K562 (cell line): Measurements from ENCODE around the gene SH3TC1. TPM values are rescaled to one million over a fixed set of nuclear protein-coding genes. Genes with fewer than 3 reads are reported as not detected.

Experiments used
- ATAC-seq: fragments of 200-7000 bp; cut with Tn5 transposase; 3 replicates; pipeline ENCODE4 v1.9.1; 2020; ENCODE audit warnings: moderate library complexity
- BruUV-seq: library from RNA; stranded (reverse); fragments of 400-500 nt; replicated peaks from 2 replicates; lab custom pipeline; 2021; lab: Mats Ljungman, UMichigan
- CTCF ChIA-PET: fragments of 300-600 bp; formaldehyde crosslinking; extraction: SDS; loops from one replicate; lab custom pipeline; 2021; ENCODE audit warnings: low intra/inter-chr PET ratio; lab: Yijun Ruan, JAX
- POLR2A ChIA-PET: fragments of 300-600, 350-650 bp; sonication (Branson Sonifier 250); formaldehyde crosslinking; extraction: SDS; loops from one replicate; lab custom pipeline; 2021; ENCODE audit warnings: antibody characterized with exemption, inconsistent platforms; lab: Yijun Ruan, JAX
- DNase-seq, 4 experiments: peaks; one replicate each; pipeline versions ENCODE4 v3.0.0 to v3.0.0-alpha.2; 2011 to 2018; ENCODE audit warnings: low spot score in 3 of 4, mixed read lengths in 3 of 4; ENCODE audit errors: extremely low read depth in 1 of 4
- FAIRE-seq: peaks from 2 replicates; lab custom pipeline; 2011; peaks lifted over from hg19 to GRCh38; lab: Jason Lieb, UNC
- H2AFZ ChIP-seq: 2 replicates; pipeline ENCODE4 v1.6.0; 2011; ENCODE audit warnings: low read depth, low read length, control low read depth, inconsistent platforms
- H3K27ac ChIP-seq: fragments of 200-600 bp; 3 replicates; pipeline ENCODE4 v1.8.0; 2011; ENCODE audit warnings: low read depth, mild to moderate bottlenecking, control low read depth, inconsistent platforms, low read length, moderate library complexity, mixed read lengths; ENCODE audit errors: extremely low read depth
- H3K27me3 ChIP-seq, 2 experiments: fragments of 300-600 bp in 1 of 2; 2 replicates in 1 of 2; 3 replicates in 1 of 2; pipeline versions ENCODE4 v1.6.0 to v1.8.0; 2011; ENCODE audit warnings: inconsistent platforms in 2 of 2, low read length in 2 of 2, mild to moderate bottlenecking in 1 of 2, mixed read lengths in 1 of 2, moderate library complexity in 1 of 2; ENCODE audit not compliant: control insufficient read depth in 2 of 2, insufficient read depth in 2 of 2
- H3K36me3 ChIP-seq: fragments of 300-600 bp; 3 replicates; pipeline ENCODE4 v1.8.0; 2011; ENCODE audit warnings: mild to moderate bottlenecking, low read length, inconsistent platforms; ENCODE audit not compliant: control insufficient read depth, insufficient read depth
- H3K4me1 ChIP-seq, 2 experiments: fragments of 200-600 bp in 1 of 2; replicated peaks in 1 of 2; 2 replicates in 1 of 2; 3 replicates in 1 of 2; pipeline versions ENCODE4 v1.5.1 to v1.8.0; 2011; ENCODE audit warnings: inconsistent platforms in 2 of 2, low read length in 2 of 2, mild to moderate bottlenecking in 1 of 2, mixed read lengths in 1 of 2, moderate library complexity in 1 of 2; ENCODE audit not compliant: control insufficient read depth in 2 of 2, insufficient read depth in 2 of 2
- H3K4me2 ChIP-seq: 2 replicates; pipeline ENCODE4 v1.6.1; 2011; ENCODE audit warnings: low read length, control low read depth, inconsistent platforms, mixed read lengths; ENCODE audit not compliant: insufficient read depth
- H3K4me3 ChIP-seq: fragments of 200-600 bp; sonication (generic), shearing (Covaris generic); 2 replicates; pipeline ENCODE4 v1.5.1; 2016; ENCODE audit warnings: control low read depth, inconsistent platforms
- H3K79me2 ChIP-seq: fragments of 200-600 bp; 3 replicates; pipeline ENCODE4 v1.8.0; 2011; ENCODE audit warnings: low read length, inconsistent platforms; ENCODE audit not compliant: control insufficient read depth, insufficient read depth
- H3K9ac ChIP-seq, 2 experiments: 2 replicates each; pipeline versions ENCODE4 v1.6.0 to v1.6.1; 2011; ENCODE audit warnings: low read depth in 2 of 2, low read length in 2 of 2, control low read depth in 1 of 2, inconsistent platforms in 1 of 2, mild to moderate bottlenecking in 1 of 2, mixed read lengths in 1 of 2; ENCODE audit not compliant: insufficient read depth in 1 of 2
- H3K9me1 ChIP-seq: one replicate; pipeline ENCODE4 v1.6.0; 2011; ENCODE audit warnings: inconsistent platforms, mild to moderate bottlenecking, low read length, moderate library complexity; ENCODE audit not compliant: control insufficient read depth, insufficient read depth
- H3K9me3 ChIP-seq: replicated peaks from 2 replicates; pipeline ENCODE4 v1.5.1; 2011; ENCODE audit warnings: low read depth, low read length, inconsistent platforms; ENCODE audit not compliant: control insufficient read depth, insufficient read depth
- H4K20me1 ChIP-seq: replicated peaks from 2 replicates; pipeline ENCODE4 v1.6.1; 2011; ENCODE audit warnings: low read length, inconsistent platforms, mixed read lengths; ENCODE audit not compliant: control insufficient read depth, insufficient read depth
- BHLHE40 ChIP-seq: IDR thresholded peaks from 2 replicates; pipeline ENCODE4 v1.6.1; 2011; ENCODE audit warnings: low read length, improper control_type of control experiment
- CBX2 ChIP-seq: fragments of 200-600 bp; sonication (generic); IDR thresholded peaks from one replicate; pipeline ENCODE4 v1.6.1; 2012; ENCODE audit warnings: mild to moderate bottlenecking, low read length, inconsistent platforms; ENCODE audit not compliant: insufficient read depth, poor library complexity, severe bottlenecking
- POLR3A ChIP-seq: IDR thresholded peaks from 2 replicates; pipeline ENCODE4 v1.6.1; 2011; ENCODE audit warnings: borderline replicate concordance, mild to moderate bottlenecking, moderate library complexity; ENCODE audit not compliant: insufficient read length, insufficient read depth; ENCODE audit errors: extremely low read depth
- USF2 ChIP-seq: sonication (generic); formaldehyde crosslinking; IDR thresholded peaks from 2 replicates; pipeline ENCODE4 v1.5.0; 2020; ENCODE audit warnings: missing genetic modification reagents
- ZFP36 ChIP-seq: fragments of 150-350 bp; IDR thresholded peaks from 2 replicates; pipeline ENCODE4 v1.6.1; 2018; ENCODE audit warnings: low read length, low read depth; ENCODE audit not compliant: partially characterized antibody
- ZNF561 ChIP-seq: fragments of 450-650 bp; formaldehyde crosslinking; conservative IDR thresholded peaks from 2 replicates; pipeline ENCODE4 v1.4.0; 2020; ENCODE audit warnings: mild to moderate bottlenecking, moderate library complexity
- WGBS: fragments of 100-300 bp; shearing (Covaris generic); methylation state at CpG from one replicate; pipeline ENCODE4 v1.1.6; 2016; ENCODE audit warnings: low coverage, mixed read lengths; ENCODE audit not compliant: insufficient coverage; ENCODE audit errors: missing lambda C conversion rate; 5-methylcytosine and 5-hydroxymethylcytosine counted together
- in situ Hi-C: fragments of 300-500 bp; cut with MboI; formaldehyde crosslinking; loops from 4 replicates; pipeline ENCODE4 v1.15.0; 2018; ENCODE audit warnings: inconsistent platforms, mixed read lengths
- intact Hi-C: fragments of 100-400 bp; cut with micrococcal nuclease; formaldehyde crosslinking; loops from 2 replicates; pipeline ENCODE4 v1.14.2; 2022
- polyA plus RNA-seq, 8 experiments: library from polyadenylated mRNA; depleted of rRNA in 4 of 8; stranded (reverse) in 5 of 8; unstranded in 3 of 8; fragments of >200 nt; fragmentation: Nextera tagmentation in 2 of 8; fragmentation: Illumina TruSeq in 1 of 8; extraction: Ambion mirVana in 2 of 8; extraction: Trizol in 1 of 8; gene quantifications; 2 replicates each; pipeline versions ENCODE4 v1.2.1 to v1.2.3, GENCODE V29; 2011 to 2014; ENCODE audit warnings: inconsistent platforms in 1 of 8, missing spikeins in 1 of 8
- total RNA-seq, 7 experiments: library from RNA; depleted of rRNA in 6 of 7; stranded (reverse); fragments of >200 nt in 6 of 7; fragmentation: Illumina TruSeq in 2 of 7; extraction: Trizol in 2 of 7; gene quantifications; 2 replicates each; pipeline versions ENCODE4 v1.2.1 to v1.2.3, GENCODE V29; 2011 to 2021; ENCODE audit warnings: low replicate concordance in 1 of 7

SH3TC1 gene
- total and polyA plus RNA-seq, 9 of the 15 experiments (the other 6 are each of a cell fraction or from before 2014, with no cell fraction given) = 0.04 to 2.1 (median 0.48) TPM; not detected in 1

- intact Hi-C loops = no loop called here
- Histone ChIP-seq H3K9me3 (no peaks in the 10 kb centered on the region), H3K9ac (no peak overlapping the region), H3K4me2 (no peak overlapping the region), H3K36me3 (no peaks in the 10 kb centered on the region), H3K79me2 (no peaks in the 10 kb centered on the region), H2AFZ (no peak overlapping the region), H4K20me1 (no peaks in the 10 kb centered on the region), H3K27ac (no peak overlapping the region), H3K9me1 (no peaks in the 10 kb centered on the region), H3K4me3 (no peak overlapping the region), H3K27me3 (peaks cover 0 to 52% of the 10 kb centered on the region in 2 experiments), H3K4me1 (peaks cover 0 to 31% of the 10 kb centered on the region in 2 experiments; a peak in 2 of 5 replicates)
- POLR2A ChIA-PET = no interaction called here
- ATAC-seq = no peak
- BruUV-seq = no TSS peak
- WGBS = 31% methylated on average over 9 of the region's 11 CpGs
- DNase-seq = no peak
- FAIRE-seq = no peak
- in situ Hi-C loops = no loop called here
- CTCF ChIA-PET = no interaction called here
- TF ChIP-seq ZFP36 (peak; percentile 50), BHLHE40 (0 out of 2 replicates have a peak, but pooled peaks have one; percentile 12), ZNF561 (CRISPR knock-in tag) (no peak)
Measured at GRCh38 chr4:8277356-8278008, 78.4 kb downstream of the SH3TC1 start.

- BruUV-seq = no TSS peak
- peak; percentile 23; the same call in 1 of the 3 replicates for ATAC-seq
- 0 out of 2 replicates have a peak, but pooled peaks have one; percentile 10 for TF ChIP-seq USF2 (CRISPR knock-in tag)
- no peak for TF ChIP-seq POLR3A
- TF ChIP-seq CBX2 = no peak
- Histone ChIP-seq H3K79me2 (no peaks in the 10 kb centered on the region), H2AFZ (no peak overlapping the region), H3K27me3 (peaks cover 0 to 55% of the 10 kb centered on the region in 2 experiments; a peak in 4 of 5 replicates), H3K36me3 (no peaks in the 10 kb centered on the region), H3K9me3 (no peaks in the 10 kb centered on the region), H3K4me3 (no peak overlapping the region), H3K9me1 (no peaks in the 10 kb centered on the region), H3K27ac (no peak overlapping the region), H4K20me1 (no peaks in the 10 kb centered on the region), H3K9ac (no peak overlapping the region), H3K4me2 (no peak overlapping the region), H3K4me1 (peaks cover 0 to 27% of the 10 kb centered on the region in 2 experiments; a peak in 2 of 5 replicates)
- intact Hi-C loops = no loop called here
- WGBS = 27% methylated on average over 4 of the region's 6 CpGs
- in situ Hi-C loops = no loop called here
- ChIA-PET POLR2A (interaction anchor here (0.8 kb wide), 1 partner anchor 42 kb away, joined by 3 read pairs; no protein-coding TSS in a partner anchor), CTCF (no interaction called here)
- no peak for DNase-seq
- no peak for FAIRE-seq
Measured at GRCh38 chr4:8278009-8278395, 78.9 kb downstream of the SH3TC1 start.
